Stimulated activated CD4-positive, alpha-beta T cell treated with anti-CD3 and anti-CD28 coated beads, Interleukin-4, amount 100 ng/mL, for 1 hour (primary cell): ENCODE results near the gene GAMT.

ENCODE experiments used
- DNase-seq: peaks from one replicate; pipeline ENCODE4 v3.0.0-alpha.2; 2020

The GAMT gene

DNA sequence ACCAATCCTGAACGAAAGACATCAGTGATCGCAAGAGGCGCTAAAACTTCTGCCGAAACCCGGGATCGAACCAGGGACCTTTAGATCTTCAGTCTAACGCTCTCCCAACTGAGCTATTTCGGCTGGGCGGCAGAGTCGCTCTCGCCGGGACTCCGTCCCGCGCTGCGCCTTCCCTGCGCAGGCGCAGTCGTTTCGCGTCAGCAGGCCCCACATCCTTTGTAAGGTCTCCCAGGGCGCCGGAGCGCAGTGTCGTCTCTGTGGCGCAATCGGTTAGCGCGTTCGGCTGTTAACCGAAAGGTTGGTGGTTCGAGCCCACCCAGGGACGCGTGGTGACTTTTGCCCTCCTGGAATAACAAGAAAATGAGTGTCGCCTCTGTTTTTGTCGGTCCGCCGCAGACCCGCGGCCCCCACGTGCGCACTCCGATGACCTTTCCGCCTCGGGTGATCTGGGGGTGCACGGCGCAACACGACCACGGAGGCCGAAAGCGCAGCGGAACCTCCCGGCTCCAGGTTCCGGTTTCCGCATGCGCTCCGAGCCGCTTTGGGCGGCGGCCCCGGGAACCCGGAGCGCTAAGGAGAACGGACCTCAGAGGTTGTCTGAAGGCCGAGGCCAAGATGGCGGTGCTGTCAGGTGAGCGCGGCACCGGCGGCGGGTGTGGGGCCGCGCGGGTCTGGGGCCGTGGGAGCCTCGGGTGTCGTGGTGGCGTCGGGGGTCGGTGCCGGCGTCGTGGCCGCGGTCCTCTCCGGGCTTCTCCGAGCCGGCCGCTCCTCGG lies 17.8 kb downstream of the GAMT start, which contains the start of gene NDUFS7:
TSS of gene NDUFS7 (plus strand) at position 596 of the 773 bp plus-strand sequence. CDS start at position 616, 20 bp downstream.
- DNase-seq: peak; percentile 89

DNA sequence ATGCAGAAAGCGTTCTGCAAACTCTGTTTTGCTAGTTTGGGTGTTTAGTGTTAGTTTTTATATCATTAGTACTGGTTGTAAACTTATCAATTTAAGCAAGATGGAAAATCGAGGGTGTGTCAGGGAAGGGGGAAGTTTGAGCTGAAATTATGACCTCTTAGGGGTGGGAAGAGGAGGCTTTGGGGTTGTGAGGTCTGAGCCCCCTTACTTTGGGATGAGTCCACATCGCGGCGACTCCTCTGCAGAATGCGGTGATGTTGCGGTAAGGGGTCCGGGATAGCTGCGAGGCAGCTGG lies 18.4 kb downstream of the GAMT start:
- no peak for DNase-seq

DNA sequence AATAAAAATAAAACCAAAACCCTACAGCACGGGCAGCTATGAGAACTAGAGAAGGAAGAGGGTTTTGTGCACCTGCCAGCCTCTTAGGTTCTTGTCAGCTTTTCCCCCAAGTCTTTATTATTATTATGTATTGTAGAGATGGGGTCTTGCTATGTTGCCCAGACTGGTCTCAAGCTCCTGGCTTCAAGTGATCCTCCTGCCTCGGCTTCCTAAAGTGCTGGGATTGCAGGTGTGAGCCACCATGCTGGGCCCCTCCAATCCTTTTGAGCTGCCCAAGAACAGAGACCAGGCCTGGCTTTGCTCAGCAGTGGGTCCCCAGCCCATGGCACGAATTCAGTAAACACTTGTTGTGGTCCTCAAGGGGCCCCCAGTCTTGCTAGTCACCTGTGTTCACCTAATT lies 19.1 kb downstream of the GAMT start:
- DNase-seq: no peak

DNA sequence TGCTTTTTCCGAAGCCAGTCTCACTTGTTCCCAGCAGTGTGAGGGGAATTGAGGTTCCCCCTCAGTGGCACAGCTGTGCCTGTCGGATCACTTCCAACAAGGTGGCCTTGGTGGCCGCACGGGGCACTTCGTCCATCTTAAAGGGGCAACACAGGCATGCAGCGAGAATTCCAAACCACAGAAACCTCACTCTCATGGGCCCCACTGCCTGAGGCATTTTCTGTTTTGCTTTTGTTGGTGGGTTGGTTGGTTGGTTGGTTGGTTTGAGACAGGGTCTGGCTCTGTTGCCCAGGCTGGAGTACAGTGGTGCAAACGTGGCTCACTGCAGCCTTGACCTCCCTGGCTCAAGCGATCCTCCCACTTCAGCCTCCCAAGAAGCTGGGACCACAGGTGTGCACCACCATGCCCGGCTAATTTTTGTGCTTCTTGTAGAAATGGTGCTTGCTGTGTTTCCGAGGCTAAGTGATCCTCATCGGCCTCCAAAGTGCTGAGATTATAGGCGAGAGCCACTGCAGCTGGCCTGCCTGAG lies 21.3 kb downstream of the GAMT start:
- no peak for DNase-seq

DNA sequence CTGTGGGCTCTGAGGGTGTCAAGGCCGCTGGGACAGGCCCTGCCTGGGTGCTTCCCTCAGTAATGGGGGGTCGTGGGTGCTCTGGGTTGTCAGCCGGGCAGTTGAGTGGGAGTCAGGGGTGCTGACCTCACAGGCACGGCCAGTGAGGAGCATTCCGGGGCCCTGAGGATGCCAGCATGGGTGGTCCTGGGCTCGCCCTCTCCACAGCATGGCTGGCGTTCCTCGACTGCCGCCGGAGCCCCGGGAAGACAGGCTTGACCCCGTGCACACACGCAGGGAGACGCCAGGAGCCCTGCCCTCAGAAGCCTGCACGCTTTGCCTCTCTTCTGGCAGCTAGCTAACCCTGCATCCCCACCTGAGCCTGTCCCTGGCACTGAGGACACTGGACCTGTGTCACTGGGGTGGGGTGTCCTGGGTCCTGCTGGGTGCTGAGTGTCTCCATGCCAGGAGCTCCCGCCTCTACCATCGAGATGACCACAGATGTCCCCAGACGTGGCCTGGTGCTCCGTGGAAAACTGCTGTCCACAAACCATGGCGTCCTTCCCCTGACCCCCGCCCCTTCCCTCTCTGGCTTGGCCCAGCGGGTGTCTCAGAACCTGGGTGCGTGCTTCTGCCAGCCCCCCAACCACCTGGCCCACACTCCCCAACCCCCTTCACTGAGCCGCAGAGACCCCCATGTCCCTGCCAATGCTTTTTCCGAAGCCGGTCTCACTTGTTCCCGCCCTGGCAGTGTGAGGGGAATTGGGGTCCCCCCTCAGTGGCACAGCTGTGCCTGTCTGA lies 22.0 kb downstream of the GAMT start:
- no peak for DNase-seq

DNA sequence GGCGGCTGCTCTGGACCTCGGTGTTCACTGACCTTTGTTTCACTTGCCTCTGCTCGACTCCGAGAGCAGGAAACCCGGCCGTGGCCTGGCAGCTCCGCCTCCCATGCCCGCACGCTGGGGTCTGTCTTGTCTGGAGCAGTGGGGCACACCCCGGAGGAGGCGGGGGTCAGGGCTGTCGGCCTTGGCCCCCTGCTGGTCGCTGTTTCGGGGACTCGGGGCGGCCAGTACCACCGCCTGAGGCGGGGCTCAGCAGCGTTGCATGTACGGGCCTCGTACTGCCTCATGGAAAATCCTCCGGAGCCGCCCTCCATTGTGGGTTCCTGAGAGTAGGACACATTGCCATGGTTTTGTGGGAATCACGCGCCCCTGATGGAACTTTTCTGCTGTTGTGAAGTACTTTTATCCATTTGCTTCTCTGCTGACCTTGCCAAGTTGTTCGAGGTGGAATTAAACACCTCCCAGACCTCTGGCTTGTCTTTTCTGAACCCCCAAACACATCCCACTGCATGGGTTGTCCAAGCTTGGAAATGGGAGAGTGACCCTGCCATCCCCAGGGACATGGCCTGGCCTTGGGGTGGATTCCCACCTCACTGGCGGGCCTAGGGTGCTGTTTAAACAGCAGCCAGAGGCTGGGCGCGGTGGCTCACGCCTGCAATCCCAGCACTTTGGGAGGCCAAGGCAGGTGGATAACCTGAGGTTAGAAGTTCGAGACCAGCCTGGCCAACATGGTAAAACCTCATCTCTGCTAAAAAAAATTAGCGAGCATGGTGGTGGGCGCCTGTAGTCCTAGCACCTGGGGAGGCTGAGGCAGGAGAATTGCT lies 23.2 kb downstream of the GAMT start:
- no peak for DNase-seq

DNA sequence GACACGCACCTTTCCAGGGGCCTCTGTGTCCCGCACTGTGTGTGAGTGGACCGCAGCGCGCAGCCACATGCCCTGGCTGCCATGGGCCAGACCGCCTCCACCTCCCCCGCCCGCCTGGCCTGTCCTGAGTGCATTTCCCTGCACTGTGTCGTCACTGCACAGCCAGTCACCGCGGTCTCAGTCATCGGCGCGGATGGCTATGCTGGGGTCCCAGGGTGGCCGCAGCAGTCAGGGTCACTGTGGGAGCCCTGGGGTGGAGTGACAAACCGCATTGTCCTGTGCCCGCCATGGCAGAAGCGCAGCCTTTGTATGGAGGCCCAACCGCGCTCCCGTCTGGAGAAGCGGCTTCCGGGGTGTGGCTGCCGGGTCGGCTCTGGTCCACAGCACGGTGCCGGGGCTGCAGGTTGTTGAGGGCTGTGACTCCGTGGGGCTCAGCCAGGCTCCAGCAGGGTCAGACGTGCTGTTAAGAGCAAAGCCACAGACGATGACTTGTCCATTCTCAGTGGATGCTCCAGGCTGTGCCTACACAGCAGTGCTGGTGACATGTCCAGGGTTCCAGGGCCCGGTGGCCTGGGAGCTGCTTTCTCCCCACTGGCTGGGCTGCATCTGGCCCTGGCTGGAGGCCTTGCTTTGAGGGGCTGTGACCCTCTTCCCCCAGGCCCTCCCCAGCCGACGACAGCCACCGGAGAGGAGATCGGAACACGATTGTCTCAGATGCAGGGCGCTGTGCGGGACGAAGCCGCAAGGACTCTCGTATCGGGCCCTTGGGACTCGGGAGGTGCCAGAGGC lies 24.0 kb downstream of the GAMT start:
- no peak for DNase-seq

DNA sequence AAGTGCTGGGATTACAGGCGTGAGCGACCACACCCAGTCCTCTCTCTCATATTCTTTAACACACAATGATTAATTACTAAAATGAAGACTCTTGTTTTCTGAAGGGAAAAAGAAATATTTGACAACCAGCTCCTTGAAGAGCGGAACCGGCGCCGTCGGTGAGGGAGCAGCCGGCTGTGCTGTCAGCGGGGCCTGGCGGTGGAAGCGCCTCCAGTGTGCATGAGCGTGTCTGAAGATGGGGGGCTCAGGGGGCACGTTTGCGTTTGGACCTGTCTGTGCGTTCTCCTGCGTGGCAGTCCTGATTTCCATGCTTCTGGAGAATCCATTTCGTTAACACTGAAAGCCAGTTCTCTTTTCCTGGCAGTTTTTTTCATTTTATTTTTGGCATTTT lies 24.9 kb downstream of the GAMT start:
- DNase-seq: no peak

DNA sequence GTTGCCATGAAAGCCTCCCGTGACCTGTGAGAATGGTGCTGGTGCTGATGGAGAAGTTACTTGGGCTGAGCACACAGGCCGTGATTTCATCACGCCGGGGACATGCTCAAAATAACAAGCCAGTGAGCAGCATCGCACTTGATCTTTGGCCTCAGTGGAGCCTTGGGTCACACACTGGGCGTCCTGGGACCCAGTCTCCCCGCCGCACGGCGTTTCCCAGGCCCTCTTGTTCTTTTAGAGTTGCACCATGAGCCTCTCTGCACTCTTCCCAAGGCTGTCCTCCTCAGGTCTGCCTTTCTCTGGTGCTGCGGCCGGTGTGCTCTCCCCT lies 27.1 kb downstream of the GAMT start:
- no peak for DNase-seq

DNA sequence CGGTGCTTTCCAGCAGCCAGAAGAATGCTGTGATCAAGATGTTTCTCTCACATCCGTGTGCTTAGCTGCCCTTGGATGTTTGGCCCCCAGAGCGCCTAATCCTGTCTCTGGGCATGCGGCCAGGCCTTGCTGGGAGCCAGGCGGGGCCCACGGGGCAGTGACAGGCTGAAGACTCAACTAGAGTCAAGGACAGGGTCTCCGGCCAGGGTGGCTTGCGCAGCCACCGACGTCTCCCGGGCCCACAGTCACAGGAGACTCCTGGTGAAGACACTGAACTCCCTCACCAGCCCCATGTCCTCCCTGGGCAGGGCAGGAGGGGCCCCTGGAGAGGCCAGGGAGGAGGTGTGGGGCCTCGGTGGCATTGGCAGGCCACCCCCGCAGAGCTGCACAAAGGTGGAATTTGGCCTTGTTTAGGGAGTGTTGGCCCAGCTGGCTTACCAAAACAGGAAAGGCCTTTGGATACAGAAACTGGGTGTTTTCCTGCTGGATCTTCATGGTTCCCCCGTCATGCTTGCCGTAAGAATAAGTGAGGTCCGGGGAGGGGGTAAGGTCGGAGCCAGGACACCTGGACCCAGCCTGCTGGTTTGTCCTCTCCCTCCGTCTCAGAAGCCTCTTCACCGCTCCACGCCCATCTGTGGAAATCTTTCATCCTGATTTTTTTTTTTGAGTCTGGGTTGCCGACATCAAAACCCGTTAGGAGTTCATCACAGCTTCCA lies 27.6 kb downstream of the GAMT start:
- DNase-seq: no peak

DNA sequence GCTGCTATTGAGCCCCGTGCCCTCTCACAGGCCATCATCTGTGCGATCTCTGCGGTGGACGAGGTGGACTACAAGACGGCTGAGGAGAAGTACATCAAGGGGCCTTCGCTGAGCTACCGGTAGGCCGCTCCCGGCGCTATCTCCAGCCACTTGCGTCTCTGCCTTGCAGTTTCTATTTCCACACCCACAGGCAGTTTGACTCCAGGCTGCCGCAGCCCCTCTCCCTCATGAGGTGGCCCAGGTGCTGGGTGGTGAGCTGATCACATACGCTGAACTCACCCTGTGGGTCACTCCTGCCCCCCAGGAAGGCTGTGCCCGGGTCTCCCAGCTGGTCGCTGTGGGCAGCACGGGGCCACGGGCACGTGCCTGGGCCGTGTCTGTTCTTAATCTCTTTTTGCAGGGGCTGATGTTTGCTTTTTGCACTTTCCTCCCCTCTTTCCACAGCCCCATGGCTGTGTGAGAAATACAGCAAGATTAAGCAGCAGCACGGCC lies 28.3 kb downstream of the GAMT start:
- DNase-seq: no peak

DNA sequence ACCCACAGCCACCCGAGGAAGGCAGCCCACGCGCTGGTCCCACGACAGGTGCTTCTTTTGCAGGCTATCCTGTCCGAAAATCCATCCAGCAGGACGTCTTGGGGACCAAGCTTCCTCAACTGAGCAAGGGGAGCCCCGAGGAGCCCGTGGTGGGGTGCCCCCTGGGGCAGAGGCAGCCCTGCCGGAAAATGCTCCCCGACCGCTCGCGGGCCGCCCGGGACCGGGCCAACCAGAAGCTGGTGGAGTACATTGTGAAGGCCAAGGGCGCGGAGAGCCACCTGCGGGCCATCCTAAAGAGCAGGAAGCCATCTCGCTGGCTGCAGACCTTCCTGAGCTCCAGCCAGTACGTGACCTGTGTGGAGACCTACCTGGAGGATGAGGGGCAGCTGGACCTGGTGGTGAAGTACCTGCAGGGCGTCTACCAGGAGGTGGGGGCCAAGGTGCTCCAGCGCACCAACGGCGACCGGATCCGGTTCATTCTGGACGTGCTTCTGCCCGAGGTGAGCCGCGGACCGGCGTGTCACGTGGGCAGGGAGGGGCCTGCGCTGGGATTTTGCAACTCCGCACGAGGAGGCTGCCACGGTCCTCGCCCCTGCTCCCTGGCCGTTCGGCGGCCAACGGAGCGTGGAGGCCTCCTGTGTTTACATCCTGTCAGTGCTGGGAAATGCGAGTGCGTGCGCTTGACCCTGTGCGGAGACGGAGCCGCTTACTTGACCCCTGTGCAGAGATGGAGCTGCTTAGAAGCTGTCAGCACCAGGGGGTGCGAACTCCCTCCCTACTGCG lies 30.6 kb downstream of the GAMT start:
- no peak for DNase-seq

DNA sequence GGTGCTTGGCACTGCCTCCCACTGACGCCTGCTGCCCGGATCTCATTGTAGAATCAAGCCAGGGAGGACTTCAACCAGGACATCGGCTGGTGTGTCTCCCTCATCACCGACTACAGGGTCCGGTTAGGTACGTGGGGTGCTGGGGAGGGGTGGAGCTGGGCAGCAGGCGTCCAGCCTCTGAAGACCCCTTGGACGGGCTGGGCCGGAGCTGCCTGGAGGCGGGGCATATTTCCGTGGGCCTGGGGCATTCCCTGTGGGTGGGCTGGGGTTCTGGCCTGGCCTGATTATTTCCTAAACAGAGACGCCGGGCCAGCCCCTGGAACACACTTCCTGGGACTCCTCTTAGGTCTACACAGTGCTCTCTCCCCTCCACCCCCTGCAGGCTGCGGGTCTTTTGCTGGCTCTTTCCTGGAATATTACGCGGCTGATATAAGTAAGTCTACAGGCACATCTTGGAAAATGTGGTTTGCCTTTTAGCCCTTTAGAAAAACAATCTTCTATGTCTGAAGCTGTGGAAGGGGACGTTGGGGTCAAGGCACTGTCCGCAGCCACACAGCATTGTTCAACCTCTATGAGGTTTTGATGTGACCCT lies 32.0 kb downstream of the GAMT start:
- DNase-seq: no peak

DNA sequence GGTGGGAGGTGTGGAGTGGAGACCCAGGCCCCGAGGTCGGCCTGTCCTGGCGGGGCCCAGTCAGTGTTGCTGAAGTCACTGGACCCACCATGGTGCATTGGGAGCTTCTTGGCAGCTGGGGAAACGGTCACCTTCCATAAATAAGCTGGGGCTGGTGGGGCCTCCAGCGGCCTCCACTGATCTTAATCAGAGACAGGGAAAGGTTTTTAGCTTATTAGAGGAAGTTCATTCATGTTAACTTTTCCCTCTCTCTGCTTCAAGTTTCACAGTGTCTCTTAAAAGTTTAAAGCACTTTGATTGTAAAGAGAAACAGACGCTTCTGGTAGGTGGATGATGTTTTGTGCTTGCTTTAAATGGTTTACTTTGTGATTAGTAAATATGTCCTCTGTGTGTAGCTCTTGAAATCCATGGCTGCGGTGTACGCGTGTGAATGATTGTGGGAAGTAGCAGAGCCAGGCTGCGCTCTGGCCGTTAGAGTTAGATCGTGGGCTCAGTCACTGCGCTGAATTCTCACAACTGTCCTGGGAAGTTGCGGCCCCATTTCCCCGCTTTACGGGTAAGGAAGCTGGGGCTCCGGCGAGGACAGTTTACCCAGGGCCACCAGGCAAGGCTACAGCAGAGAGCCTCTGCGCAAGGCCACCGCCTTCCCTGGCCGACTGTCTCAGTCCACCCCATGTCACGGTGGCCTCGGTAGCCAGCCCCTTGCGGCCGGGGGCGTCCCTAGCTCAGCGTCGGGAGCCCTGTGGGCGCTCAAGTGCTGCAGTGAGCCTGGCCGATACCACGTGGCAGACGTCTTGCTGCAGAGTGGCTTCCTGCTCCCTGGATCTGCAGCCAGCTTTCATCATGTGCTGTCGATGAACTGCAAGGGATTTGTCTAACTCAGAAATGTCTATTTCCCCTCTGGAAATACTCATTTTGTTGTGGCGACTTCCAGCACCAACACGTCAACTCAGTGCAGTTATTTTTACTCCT lies 34.2 kb downstream of the GAMT start:
- no peak for DNase-seq

DNA sequence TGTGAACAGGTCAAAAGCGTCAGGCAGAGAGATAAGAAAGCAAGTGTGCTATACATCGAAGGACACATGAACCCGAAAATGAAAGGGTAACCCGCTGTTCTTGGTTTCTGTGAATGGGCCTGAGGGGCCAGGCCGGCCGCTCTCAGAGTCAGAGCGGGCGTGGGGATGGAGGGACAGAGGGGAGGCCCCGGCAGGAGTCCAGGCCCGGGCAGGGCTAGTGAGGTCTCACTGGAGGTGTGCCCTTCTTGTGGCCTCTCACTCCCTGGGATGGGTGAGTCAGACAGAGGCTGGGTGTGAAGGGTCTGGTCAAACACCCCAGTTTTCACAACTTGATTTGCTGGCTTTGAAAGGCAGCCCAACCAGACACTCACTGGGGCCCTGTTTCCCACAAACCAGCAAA lies 35.0 kb downstream of the GAMT start:
- no peak for DNase-seq

DNA sequence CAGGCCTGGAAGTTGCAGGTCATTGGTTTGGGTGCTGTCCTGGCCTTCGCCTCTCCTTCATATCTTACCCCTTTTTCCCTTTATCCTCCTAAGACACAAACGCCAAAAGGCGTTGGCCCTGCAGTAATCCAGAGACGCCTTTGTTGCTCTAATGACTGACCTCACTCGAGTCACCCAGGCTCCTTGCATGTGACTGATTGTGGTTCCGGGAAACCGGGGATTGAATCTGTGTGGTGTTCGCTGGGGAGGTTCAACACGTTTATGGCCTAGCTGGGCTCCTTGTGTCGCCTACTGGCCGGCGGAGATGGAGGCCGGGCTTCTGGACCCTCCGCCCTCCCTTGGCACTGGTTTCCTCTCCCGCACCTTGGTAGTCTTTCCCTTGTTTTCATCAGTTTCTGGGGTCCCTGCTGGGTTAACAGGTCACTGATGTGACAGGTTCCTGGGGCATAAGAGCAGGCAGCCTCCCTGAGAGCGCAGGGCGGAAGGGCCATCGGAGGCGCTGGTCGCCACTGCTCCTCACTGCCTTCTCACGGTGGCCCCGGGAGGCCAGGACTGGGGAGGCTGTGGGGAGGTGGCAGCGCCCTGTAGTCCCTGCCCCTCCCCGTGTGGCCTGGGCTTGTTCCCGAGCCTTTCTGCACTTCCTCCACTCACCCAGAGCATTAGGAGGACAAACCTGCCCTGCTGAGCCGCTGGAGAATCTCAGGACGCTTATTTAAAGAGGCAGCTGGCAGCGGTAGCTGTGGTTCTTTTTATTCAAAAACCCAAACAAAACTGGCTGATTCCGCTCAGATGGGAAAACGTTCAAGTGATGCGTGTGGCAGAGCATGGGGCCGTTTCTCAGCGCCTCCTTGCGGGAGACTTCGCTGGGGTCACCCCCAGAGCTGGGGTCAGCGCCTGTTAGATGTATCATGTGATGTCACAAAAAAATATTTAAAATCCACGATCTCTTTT lies 35.7 kb downstream of the GAMT start:
- DNase-seq: no peak

DNA sequence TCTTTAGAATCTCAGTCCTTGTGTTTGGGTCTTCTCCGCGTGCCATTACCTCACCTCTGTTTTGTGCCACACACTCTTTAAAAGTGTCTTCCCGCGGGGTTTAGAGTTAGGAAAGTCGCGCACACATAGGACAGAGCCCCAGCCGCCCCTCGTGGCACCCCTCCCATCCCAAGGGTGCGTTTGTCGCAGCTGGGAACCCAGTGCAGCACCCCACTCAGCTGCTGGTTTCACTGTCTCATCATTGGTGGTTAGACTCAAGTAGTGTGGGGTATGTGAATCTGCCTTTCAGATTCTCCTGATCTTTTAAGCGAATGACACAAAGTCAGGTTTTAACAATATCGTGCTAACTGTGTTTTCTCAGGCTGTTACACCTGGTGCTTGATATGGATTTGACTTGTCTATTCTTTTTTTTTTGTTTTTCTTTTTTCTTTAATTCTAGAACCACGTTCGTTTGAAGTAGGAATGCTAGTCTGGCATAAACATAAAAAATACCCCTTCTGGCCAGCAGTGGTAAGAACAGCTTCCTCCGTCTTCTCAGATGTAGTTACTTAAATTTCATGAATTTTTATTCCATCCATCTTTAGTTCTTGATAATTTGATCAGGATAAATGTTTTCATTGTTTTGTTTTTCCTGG lies 37.2 kb downstream of the GAMT start:
- no peak for DNase-seq

DNA sequence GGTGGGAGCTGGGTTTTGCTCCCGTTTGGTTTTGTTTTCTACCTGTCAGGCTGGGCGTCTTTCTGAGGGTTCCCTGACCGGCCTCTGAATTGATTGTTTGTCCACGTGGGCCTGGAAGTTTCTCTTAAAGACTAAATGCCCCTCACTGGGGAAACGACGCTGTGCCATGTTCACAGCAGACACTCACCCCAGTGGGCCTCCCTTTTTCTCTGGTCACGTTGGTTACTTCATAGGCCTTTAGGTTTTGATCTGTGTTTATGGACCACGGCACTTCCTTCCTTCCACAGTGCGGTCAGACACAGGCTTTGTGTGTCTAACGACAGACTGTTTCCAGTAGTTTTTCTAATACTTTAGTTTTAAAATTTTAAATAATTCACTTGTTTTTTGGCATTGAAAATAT lies 37.7 kb downstream of the GAMT start:
- DNase-seq: no peak
